ENCODE results near the gene PTPRN2. TPM values are rescaled to one million over a fixed set of nuclear protein-coding genes. Genes with fewer than 3 reads are reported as not detected.

The PTPRN2 gene
- total and polyA plus RNA-seq, 2 donors (not counting 1 experiment from before 2014, with no cell fraction given), result 0.54 to 1.2 TPM

DNA sequence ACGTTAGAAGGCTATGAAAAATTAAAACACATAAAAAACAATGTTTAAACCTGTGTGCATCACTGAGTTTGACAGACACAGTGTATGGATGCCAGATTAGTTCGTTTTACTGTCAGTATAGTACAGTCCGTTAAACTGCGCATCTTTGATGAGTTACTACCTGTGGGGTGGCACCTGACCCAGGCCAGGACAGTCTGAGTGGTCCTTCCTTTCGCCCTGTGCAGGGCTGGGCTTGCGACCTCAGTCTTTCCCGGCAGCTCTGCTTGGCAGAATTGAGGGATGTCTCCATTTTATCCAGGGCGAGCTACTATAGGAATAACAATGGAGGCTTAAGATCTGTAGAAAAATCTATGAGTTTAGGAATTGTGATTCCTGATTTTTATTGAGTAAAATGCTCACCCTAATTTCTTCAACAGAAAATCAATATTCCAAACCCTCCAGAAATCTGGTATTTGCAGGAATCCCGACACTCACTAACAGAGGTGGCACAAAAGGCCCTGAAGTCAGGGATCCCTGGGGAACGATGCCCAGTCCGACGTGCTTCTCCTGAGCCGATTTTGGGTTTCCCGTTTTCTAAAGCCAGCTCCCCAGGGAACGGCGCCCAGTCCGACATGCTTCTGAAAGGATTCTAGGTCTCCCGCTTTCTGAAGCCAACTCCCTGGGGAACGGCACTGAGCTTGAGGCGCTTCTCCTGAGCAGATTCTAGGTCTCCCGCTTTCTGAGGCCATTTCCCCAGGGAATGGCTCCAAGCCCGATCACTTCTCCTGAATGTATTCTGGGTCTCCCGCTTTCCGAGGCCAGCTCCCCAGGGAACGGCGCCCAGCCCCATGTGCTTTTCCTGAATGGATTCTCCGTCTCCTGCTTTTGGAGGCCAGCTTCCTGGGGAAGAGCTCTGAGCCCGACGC lies 873.2 kb downstream of the PTPRN2 start:
- Histone ChIP-seq H3K27me3 (ENCODE audit: control insufficient read depth, insufficient read depth, low read length) (no peaks in the 10 kb centered on the region), H3K36me3 (ENCODE audit: control insufficient read depth, insufficient read depth, low read length) (no peaks in the 10 kb centered on the region), H3K4me3 (replicated peaks in 1 of 4; ENCODE audit: control extremely low read depth in 1 of 4, insufficient read depth in 1 of 4, low read depth in 3 of 4, low read length in 4 of 4) (no peak overlapping the region), H4K20me1 (ENCODE audit: control insufficient read depth, extremely low read depth, insufficient read depth, low read length) (no peaks in the 10 kb centered on the region), H3K9me3 (ENCODE audit: control insufficient read depth, insufficient read depth, low read depth, low read length) (no peaks in the 10 kb centered on the region), H3K9ac (ENCODE audit: insufficient read depth, low read length) (no peak overlapping the region), H3K79me2 (ENCODE audit: control insufficient read depth, insufficient read depth, low read length) (no peaks in the 10 kb centered on the region), H3K27ac (ENCODE audit: insufficient read depth, low read length) (no peak overlapping the region), H3K4me2 (ENCODE audit: extremely low read depth, insufficient read depth, low read length) (no peak overlapping the region), H3K4me1 (ENCODE audit: control insufficient read depth, extremely low read depth, insufficient read depth, low read length) (no peaks in the 10 kb centered on the region), H2AFZ (ENCODE audit: low read length) (no peak overlapping the region)
- DNase-seq (ENCODE audit: low read depth in 2 of 2), result no peak
- no peak for TF ChIP-seq EZH2 (IDR thresholded peaks at IDR 0.05; ENCODE audit: low read length, missing control alignments)
- TF ChIP-seq, protein P1, sequence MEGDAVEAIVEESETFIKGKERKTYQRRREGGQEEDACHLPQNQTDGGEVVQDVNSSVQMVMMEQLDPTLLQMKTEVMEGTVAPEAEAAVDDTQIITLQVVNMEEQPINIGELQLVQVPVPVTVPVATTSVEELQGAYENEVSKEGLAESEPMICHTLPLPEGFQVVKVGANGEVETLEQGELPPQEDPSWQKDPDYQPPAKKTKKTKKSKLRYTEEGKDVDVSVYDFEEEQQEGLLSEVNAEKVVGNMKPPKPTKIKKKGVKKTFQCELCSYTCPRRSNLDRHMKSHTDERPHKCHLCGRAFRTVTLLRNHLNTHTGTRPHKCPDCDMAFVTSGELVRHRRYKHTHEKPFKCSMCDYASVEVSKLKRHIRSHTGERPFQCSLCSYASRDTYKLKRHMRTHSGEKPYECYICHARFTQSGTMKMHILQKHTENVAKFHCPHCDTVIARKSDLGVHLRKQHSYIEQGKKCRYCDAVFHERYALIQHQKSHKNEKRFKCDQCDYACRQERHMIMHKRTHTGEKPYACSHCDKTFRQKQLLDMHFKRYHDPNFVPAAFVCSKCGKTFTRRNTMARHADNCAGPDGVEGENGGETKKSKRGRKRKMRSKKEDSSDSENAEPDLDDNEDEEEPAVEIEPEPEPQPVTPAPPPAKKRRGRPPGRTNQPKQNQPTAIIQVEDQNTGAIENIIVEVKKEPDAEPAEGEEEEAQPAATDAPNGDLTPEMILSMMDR (conservative IDR thresholded peaks at IDR 0.05 in 1 of 2, IDR thresholded peaks at IDR 0.05 in 1 of 2; ENCODE audit: low read depth in 1 of 2, low read length in 2 of 2), result no peak

DNA sequence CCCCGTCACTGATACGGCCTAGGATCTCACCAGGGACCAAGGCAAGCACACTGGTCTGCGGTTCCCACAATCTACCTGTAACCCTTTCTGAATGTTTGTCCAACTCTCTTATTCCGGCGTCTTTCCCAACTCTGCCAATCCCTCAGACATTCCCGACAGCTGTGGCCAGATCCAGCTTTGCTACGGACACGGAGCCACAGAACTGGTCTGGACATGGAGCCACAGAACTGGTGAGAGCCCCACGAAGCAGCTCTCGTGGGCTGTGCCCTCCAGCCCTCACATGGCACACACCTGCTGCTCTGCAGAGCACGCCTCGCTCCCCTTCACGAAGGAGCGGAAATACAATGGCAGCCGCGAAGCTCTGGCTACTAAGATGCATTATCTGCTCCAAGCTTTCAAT lies 874.0 kb downstream of the PTPRN2 start:
- H4K20me1 ChIP-seq (ENCODE audit: control insufficient read depth, extremely low read depth, insufficient read depth, low read length), result no peaks in the 10 kb centered on the region
- no peak overlapping the region for H3K27ac ChIP-seq (ENCODE audit: insufficient read depth, low read length)
- DNase-seq (ENCODE audit: low read depth in 2 of 2), result no peak
- no peak overlapping the region for H3K4me2 ChIP-seq (ENCODE audit: extremely low read depth, insufficient read depth, low read length)
- H3K9ac ChIP-seq (ENCODE audit: insufficient read depth, low read length), result no peak overlapping the region
- TF ChIP-seq EZH2 (IDR thresholded peaks at IDR 0.05; ENCODE audit: low read length, missing control alignments), result no peak
- TF ChIP-seq, protein P1 (conservative IDR thresholded peaks at IDR 0.05 in 1 of 2, IDR thresholded peaks at IDR 0.05 in 1 of 2; ENCODE audit: low read depth in 1 of 2, low read length in 2 of 2), result no peak
- H3K4me1 ChIP-seq (ENCODE audit: control insufficient read depth, extremely low read depth, insufficient read depth, low read length), result no peaks in the 10 kb centered on the region
- H3K9me3 ChIP-seq (ENCODE audit: control insufficient read depth, insufficient read depth, low read depth, low read length), result no peaks in the 10 kb centered on the region
- H3K4me3 ChIP-seq (replicated peaks in 1 of 4; ENCODE audit: control extremely low read depth in 1 of 4, insufficient read depth in 1 of 4, low read depth in 3 of 4, low read length in 4 of 4), result no peak overlapping the region
- H2AFZ ChIP-seq (ENCODE audit: low read length), result no peak overlapping the region
- H3K36me3 ChIP-seq (ENCODE audit: control insufficient read depth, insufficient read depth, low read length), result no peaks in the 10 kb centered on the region
- no peaks in the 10 kb centered on the region for H3K79me2 ChIP-seq (ENCODE audit: control insufficient read depth, insufficient read depth, low read length)
- no peaks in the 10 kb centered on the region for H3K27me3 ChIP-seq (ENCODE audit: control insufficient read depth, insufficient read depth, low read length)

DNA sequence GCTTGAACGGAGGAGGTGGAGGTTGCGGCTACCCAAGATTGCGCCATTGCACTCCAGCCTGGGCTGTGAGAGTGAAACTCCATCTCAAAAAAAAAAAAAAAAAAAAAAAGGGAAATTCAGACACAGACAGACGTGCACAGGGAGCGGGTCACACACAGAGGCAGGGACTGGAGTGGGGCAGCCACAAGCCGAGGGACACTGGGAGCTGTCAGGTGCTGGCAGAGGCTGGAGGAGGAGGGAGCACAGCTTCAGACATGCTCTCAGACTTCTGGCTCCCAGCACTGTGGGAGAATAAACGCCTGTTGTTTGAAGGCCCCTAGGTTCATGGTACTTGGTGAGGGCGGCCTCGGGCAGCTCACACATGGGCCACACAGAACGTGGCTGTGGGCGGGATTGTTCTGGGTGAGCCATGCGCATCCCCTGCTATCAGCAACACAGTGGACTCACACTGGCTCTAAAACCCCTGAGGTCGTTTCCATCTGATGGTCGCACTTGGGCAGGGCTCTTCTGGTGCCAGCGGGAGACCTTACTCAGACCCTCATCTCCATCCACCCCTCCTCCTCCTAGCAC lies 874.9 kb downstream of the PTPRN2 start:
- DNase-seq (ENCODE audit: low read depth in 2 of 2), result no peak
- no peak for TF ChIP-seq EZH2 (IDR thresholded peaks at IDR 0.05; ENCODE audit: low read length, missing control alignments)
- TF ChIP-seq, protein P1 (conservative IDR thresholded peaks at IDR 0.05 in 1 of 2, IDR thresholded peaks at IDR 0.05 in 1 of 2; ENCODE audit: low read depth in 1 of 2, low read length in 2 of 2), result no peak
- no peak overlapping the region for H3K27ac ChIP-seq (ENCODE audit: insufficient read depth, low read length)
- H3K79me2 ChIP-seq (ENCODE audit: control insufficient read depth, insufficient read depth, low read length), result no peaks in the 10 kb centered on the region
- H4K20me1 ChIP-seq (ENCODE audit: control insufficient read depth, extremely low read depth, insufficient read depth, low read length), result no peaks in the 10 kb centered on the region
- H3K4me1 ChIP-seq (ENCODE audit: control insufficient read depth, extremely low read depth, insufficient read depth, low read length), result no peaks in the 10 kb centered on the region
- no peak overlapping the region for H2AFZ ChIP-seq (ENCODE audit: low read length)
- no peak overlapping the region for H3K4me3 ChIP-seq (replicated peaks in 1 of 4; ENCODE audit: control extremely low read depth in 1 of 4, insufficient read depth in 1 of 4, low read depth in 3 of 4, low read length in 4 of 4)
- H3K4me2 ChIP-seq (ENCODE audit: extremely low read depth, insufficient read depth, low read length), result no peak overlapping the region
- no peaks in the 10 kb centered on the region for H3K27me3 ChIP-seq (ENCODE audit: control insufficient read depth, insufficient read depth, low read length)
- H3K9ac ChIP-seq (ENCODE audit: insufficient read depth, low read length), result no peak overlapping the region
- H3K9me3 ChIP-seq (ENCODE audit: control insufficient read depth, insufficient read depth, low read depth, low read length), result no peaks in the 10 kb centered on the region
- H3K36me3 ChIP-seq (ENCODE audit: control insufficient read depth, insufficient read depth, low read length), result no peaks in the 10 kb centered on the region

All from fibroblast of lung (primary cell).